Astrocyte of the cerebellum (primary cell): Measurements from ENCODE around the gene CEMIP2.

Experiments
- DNase-seq: peaks from one replicate; pipeline ENCODE4 v3.0.0-alpha.2; 2011; ENCODE audit warnings: low read depth
- H3K4me3 ChIP-seq: 2 replicates; pipeline ENCODE4 v1.5.1; 2011; ENCODE audit warnings: mild to moderate bottlenecking, low read depth, low read length, moderate library complexity
- in situ Hi-C: cut with HindIII; loops from 2 replicates; pipeline ENCODE4 v1.10.0; 2017; ENCODE audit warnings: low sequenced_read_pairs
- TF ChIP-seq, protein P1 (sequence below): IDR thresholded peaks from 2 replicates; pipeline ENCODE4 v1.5.1; 2012; ENCODE audit warnings: low read length, low read depth, moderate library complexity, mild to moderate bottlenecking; ENCODE audit errors: missing control alignments

The CEMIP2 gene

DNA sequence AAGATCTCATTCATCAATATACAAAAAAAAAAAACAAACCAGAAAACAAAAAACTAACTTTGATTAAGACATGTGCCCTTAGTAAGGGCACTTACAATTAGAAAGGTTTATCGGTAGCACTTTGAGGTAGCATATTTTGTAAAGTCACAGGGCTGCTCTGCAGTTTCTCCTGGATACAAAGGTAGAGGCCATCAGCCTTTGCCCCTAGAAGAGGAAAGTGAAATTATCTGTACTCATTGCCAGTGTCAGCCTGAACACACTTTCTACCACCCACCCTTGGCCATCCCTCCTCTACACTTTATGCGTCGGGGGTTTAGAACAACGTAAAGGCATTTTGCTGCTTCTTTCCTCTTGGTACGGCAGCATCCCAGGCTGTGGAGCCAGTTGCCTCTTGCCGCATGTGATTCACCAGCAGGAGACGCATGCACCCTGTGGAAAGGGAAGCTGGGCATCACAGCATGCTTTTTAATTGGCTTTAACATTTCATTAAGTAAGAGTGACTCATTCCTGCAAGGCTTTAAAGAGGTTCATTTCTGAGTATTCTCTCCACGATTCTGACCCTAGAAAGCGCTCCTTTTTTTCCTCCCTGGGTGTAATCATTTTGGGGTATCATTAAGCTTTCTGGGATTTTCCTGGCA, 84.6 kb downstream of the CEMIP2 start:
- TF ChIP-seq, protein P1, sequence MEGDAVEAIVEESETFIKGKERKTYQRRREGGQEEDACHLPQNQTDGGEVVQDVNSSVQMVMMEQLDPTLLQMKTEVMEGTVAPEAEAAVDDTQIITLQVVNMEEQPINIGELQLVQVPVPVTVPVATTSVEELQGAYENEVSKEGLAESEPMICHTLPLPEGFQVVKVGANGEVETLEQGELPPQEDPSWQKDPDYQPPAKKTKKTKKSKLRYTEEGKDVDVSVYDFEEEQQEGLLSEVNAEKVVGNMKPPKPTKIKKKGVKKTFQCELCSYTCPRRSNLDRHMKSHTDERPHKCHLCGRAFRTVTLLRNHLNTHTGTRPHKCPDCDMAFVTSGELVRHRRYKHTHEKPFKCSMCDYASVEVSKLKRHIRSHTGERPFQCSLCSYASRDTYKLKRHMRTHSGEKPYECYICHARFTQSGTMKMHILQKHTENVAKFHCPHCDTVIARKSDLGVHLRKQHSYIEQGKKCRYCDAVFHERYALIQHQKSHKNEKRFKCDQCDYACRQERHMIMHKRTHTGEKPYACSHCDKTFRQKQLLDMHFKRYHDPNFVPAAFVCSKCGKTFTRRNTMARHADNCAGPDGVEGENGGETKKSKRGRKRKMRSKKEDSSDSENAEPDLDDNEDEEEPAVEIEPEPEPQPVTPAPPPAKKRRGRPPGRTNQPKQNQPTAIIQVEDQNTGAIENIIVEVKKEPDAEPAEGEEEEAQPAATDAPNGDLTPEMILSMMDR = peak; percentile 67
- in situ Hi-C loops = loop anchor here (10.0 kb wide), 1 partner anchor 71 kb away; no protein-coding TSS in a partner anchor
- no peak for DNase-seq
- no peak overlapping the region for H3K4me3 ChIP-seq

DNA sequence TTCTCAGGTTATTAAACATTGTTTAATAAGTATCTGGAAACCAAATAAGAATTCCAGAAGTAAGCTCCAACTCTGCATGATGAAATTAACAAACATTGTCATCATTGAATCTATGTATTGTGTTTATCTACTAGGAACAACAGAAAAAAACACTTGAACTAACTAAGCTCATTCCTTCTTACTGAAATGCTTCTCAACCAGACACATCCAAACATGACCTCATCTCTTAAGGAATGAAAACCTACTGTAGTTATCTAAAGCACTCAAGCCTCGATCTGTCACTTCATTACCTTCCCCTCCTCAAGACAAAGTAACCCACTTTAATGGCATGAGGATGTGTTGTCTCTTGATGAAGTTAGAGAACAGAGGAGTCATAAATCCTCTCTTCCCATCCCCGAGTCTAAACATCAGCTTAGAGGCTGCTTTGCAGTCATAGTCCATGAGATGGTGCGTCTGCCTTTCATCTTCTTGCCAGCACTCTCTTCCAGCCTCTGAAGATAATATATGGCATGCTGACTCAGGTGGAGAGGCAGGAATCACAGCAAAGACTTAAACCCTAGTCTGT, 86.5 kb downstream of the CEMIP2 start:
- no peak for DNase-seq
- in situ Hi-C loops = loop anchor here (10.0 kb wide), 1 partner anchor 73 kb away; no protein-coding TSS in a partner anchor
- TF ChIP-seq, protein P1 = no peak
- H3K4me3 ChIP-seq = no peak overlapping the region

DNA sequence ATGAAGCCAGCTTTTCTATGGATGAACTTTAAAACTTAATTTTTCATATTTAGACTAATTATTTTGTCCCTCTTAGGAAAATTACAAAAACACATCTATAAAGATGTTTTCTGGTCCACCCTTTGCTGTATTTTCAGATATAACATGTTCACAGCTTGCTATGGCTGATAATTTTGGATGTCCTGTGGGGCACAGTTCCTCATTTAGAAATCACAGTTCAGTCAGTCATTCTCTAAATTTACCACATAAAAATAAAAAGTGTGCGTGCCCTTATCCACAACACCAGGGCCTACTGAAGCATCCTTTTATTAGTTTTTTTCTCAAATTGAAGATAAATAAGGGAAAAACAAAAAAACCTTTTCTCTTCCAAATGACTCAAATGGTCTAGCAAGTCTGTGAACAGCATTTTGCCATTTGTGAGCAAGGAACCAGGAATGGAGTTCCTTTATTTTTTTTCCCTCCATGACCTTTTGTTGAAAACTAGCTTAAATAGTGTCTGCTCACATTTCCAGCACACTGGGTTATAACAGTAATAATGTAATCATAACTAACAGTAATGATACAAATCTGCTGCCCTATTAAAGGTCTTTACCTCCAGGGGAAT, 87.1 kb downstream of the CEMIP2 start:
- DNase-seq = no peak
- TF ChIP-seq, protein P1 = no peak
- no peak overlapping the region for H3K4me3 ChIP-seq
- in situ Hi-C loops = loop anchor here (10.0 kb wide), 1 partner anchor 74 kb away; no protein-coding TSS in a partner anchor

DNA sequence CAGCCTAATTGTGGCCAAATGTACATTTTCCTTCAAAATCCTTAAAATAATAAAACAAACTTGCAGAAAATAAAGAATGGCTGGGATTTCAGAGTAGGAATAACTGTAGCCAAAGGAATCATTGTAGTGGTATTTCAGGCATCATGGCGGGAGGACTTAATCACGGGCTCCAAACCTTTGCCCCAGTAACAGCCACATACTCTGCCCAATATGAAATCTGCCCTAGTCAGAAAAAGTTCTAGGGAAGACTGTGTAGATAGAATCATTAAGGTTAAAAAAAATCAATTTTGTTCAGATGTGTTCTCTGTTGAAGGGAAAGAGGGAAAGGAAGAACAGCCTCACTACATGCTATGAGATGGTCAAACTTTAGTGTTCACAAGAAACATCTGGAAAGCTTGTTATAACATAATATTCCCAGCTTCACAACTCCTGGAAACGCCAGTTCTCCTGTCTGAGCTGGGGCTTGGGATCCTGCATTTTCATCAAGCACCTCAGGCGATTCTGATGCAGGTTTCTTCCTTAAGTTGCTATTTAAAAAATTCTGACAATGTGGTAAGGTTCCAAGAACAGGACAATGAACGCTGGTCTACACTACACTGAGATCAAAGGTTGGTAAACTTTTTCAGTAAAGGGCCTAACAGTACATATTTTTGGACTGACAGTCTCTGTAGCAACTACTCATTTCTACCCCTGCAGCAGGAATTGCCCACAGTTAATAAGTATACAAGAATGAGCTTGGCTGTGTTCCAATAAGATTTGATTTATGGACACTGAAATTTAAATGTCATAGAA, 87.9 kb downstream of the CEMIP2 start:
- no peak for DNase-seq
- TF ChIP-seq, protein P1 = no peak
- in situ Hi-C loops = loop anchor here (10.0 kb wide), 1 partner anchor 74 kb away; no protein-coding TSS in a partner anchor
- no peak overlapping the region for H3K4me3 ChIP-seq

DNA sequence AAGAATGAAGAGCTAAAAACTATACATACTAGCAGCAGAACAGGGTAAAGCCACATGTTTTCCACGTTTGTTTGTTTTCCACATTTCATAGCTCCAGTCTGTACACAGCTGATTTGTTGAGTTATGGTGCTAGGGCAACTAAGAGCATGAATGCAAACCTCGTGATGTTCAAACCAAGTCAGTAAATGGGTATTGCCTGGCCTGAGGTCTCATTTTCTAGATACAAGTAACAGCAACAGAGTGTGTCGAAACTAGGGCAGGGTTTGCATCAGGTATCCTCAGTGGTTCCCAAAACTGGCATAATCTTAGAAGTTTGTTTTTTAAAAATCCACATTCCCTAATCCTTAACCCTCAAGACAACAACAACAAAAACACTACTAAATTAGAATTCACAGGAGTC, 89.3 kb downstream of the CEMIP2 start:
- DNase-seq = no peak
- H3K4me3 ChIP-seq = no peak overlapping the region
- in situ Hi-C loops = no loop called here
- TF ChIP-seq, protein P1 = no peak

DNA sequence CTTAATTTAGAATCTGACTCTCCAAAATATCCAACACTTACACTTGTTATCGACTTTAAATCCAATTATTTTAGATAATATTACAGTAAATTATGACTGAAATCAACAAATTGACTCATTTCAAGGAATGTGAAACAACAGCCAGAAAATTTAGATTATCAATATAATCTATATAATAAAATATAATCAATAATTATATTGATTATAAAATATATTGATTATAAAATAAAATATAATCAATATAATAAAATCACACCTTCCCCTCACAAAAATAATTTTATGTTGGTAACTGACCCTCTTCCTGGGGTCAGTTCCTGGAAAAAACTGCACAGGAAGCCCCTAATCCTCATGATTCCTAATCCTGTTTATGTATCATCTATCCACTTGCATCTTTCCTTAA, 91.1 kb downstream of the CEMIP2 start:
- DNase-seq = no peak
- in situ Hi-C loops = no loop called here
- H3K4me3 ChIP-seq = no peak overlapping the region
- TF ChIP-seq, protein P1 = no peak
